SIG-M5 (cell line): ENCODE results near the gene MOB1B.
"Not testable (repeated sequence)": the region's sequence is repeated elsewhere in the genome, so short reads cannot be mapped to it uniquely, and the experiment has no call there.

Experiments
- DNase-seq: peaks from one replicate; lab custom pipeline; 2025; lab: John Stamatoyannopoulos, UW

Gene MOB1B

GRCh38 chr4:70901984-70902576 is at the start of gene MOB1B:
Gene MOB1B, plus strand, starts transcription at chr4:70902369. Its CDS starts 168 bp downstream, at chr4:70902537.
- peak; percentile 11 for DNase-seq

- no peak for DNase-seq
Observed at GRCh38 chr4:70855464-70855863, 46.7 kb upstream of the MOB1B start.

GRCh38 chr4:70858454-70858853 is 43.7 kb upstream of the MOB1B start:
- no peak for DNase-seq

GRCh38 chr4:70859066-70859465 is 43.1 kb upstream of the MOB1B start:
- DNase-seq, result no peak

GRCh38 chr4:70863099-70863790 is 38.9 kb upstream of the MOB1B start:
- DNase-seq, result no peak

- no peak for DNase-seq
Observed at GRCh38 chr4:70868778-70869177, 33.4 kb upstream of the MOB1B start.

GRCh38 chr4:70873216-70873615 is 29.0 kb upstream of the MOB1B start:
- DNase-seq, result no peak

GRCh38 chr4:70874268-70875156 is 27.7 kb upstream of the MOB1B start:
- DNase-seq, result no peak

GRCh38 chr4:70877556-70877955 is 24.6 kb upstream of the MOB1B start:
- DNase-seq, result no peak

GRCh38 chr4:70880739-70881138 is 21.4 kb upstream of the MOB1B start:
- no peak for DNase-seq

- DNase-seq, result no peak
Observed at GRCh38 chr4:70885174-70885573, 17.0 kb upstream of the MOB1B start.

- DNase-seq, result peak; percentile 69
Observed at GRCh38 chr4:70892086-70892769, 9.9 kb upstream of the MOB1B start.

- DNase-seq, result no peak
Observed at GRCh38 chr4:70893790-70894189, 8.4 kb upstream of the MOB1B start.

- DNase-seq, result no peak
Observed at GRCh38 chr4:70895405-70895804, 6.8 kb upstream of the MOB1B start.

- DNase-seq, result no peak
Observed at GRCh38 chr4:70895811-70896491, 6.2 kb upstream of the MOB1B start.

GRCh38 chr4:70898581-70898980 is 3.6 kb upstream of the MOB1B start:
- not testable (repeated sequence) for DNase-seq

GRCh38 chr4:70901607-70901983 is 574 bp upstream of the MOB1B start:
- no peak for DNase-seq

- no peak for DNase-seq
Observed at GRCh38 chr4:70902577-70903290, 565 bp downstream of the MOB1B start.

GRCh38 chr4:70903291-70903603 is 1.1 kb downstream of the MOB1B start:
- DNase-seq, result no peak

- no peak for DNase-seq
Observed at GRCh38 chr4:70908993-70909556, 6.9 kb downstream of the MOB1B start.

GRCh38 chr4:70914000-70914399 is 11.8 kb downstream of the MOB1B start:
- DNase-seq, result no peak
